ENCODE measurements around the gene FOXP1.
A peak's percentile ranks its signal among the peaks of the same experiment; 100 is the strongest.
"Not testable (repeated sequence)": the region's sequence is repeated elsewhere in the genome, so short reads cannot be mapped to it uniquely, and the experiment has no call there.

The FOXP1 gene

GRCh38 chr3:71041371-71041770 is 542.2 kb downstream of the FOXP1 start:
- DNase-seq = no peak

- no peak for DNase-seq
Measured at GRCh38 chr3:71039332-71039731, 544.2 kb downstream of the FOXP1 start.

- DNase-seq = no peak
Measured at GRCh38 chr3:71037775-71038174, 545.8 kb downstream of the FOXP1 start.

GRCh38 chr3:71035886-71036285 is 547.6 kb downstream of the FOXP1 start:
- no peak for DNase-seq

GRCh38 chr3:71035314-71035713 is 548.2 kb downstream of the FOXP1 start:
- DNase-seq = peak; percentile 26

GRCh38 chr3:71033681-71034220 is 549.8 kb downstream of the FOXP1 start:
- DNase-seq = no peak

GRCh38 chr3:71031914-71032521 is 551.5 kb downstream of the FOXP1 start:
- DNase-seq = no peak

GRCh38 chr3:71031181-71031580 is 552.3 kb downstream of the FOXP1 start:
- DNase-seq = no peak

- DNase-seq = no peak
Measured at GRCh38 chr3:71030748-71031147, 552.8 kb downstream of the FOXP1 start.

- no peak for DNase-seq
Measured at GRCh38 chr3:71029770-71030169, 553.8 kb downstream of the FOXP1 start.

- no peak for DNase-seq
Measured at GRCh38 chr3:71028802-71029201, 554.7 kb downstream of the FOXP1 start.

GRCh38 chr3:71028184-71028583 is 555.3 kb downstream of the FOXP1 start:
- DNase-seq = no peak

- DNase-seq = no peak
Measured at GRCh38 chr3:71026634-71027578, 556.6 kb downstream of the FOXP1 start.

- no peak for DNase-seq
Measured at GRCh38 chr3:71025516-71025915, 558.0 kb downstream of the FOXP1 start.

GRCh38 chr3:71025010-71025409 is 558.5 kb downstream of the FOXP1 start:
- DNase-seq = no peak

GRCh38 chr3:71022551-71023335 is 560.8 kb downstream of the FOXP1 start:
- DNase-seq = no peak

GRCh38 chr3:71018799-71019198 is 564.7 kb downstream of the FOXP1 start:
- DNase-seq = no peak

GRCh38 chr3:71016178-71016845 is 567.2 kb downstream of the FOXP1 start:
- no peak for DNase-seq

GRCh38 chr3:71014616-71015015 is 568.9 kb downstream of the FOXP1 start:
- DNase-seq = not testable (repeated sequence)

GRCh38 chr3:71012971-71013370 is 570.6 kb downstream of the FOXP1 start:
- DNase-seq = no peak

- no peak for DNase-seq
Measured at GRCh38 chr3:71011565-71012287, 571.8 kb downstream of the FOXP1 start.
